ENCODE data around the gene SH2B2.

DNA sequence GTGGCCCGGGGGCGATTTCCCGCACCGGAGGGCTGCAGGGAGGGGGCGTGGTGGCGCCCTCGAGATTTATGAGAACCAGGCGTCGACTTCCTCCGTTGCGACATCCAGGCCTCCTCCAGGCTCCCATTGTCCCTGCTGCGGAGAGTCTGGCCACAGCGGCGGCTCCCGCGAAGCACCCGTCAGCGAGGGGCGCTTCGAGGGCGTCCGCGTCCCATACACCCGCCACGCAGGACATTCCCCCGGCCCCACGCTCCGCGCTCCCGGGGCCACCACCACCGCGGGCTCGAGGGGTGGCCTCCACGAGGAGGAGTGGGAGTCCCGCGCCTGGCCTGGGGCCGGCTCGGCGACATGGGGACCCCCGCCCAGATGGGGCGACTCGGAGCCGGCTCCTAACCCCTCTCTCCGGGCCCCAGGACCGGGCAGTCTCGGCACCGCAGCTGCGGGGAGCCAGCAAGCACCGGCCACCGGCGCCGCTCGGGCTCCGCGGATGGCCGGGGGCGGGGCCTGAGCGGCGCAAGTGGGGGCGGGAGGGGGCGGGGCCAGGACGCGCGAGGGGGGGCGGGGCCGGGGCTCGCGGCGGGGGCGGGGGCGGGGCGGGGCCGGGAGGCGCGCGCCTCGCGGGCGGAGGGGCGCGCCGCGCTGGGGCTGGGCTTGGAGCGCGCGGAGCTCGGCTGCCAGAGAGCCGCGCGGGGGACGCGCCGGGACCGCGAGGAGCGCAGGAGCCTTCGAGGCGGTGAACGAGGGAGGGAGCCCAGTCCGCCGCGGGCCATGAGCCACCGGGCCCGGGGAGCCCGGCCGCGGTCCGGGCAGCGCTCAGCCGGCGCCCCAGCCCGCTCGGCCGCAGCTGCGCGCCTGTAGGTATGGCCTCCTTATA is at the start of gene SH2B2:
- TF ChIP-seq, protein P1, sequence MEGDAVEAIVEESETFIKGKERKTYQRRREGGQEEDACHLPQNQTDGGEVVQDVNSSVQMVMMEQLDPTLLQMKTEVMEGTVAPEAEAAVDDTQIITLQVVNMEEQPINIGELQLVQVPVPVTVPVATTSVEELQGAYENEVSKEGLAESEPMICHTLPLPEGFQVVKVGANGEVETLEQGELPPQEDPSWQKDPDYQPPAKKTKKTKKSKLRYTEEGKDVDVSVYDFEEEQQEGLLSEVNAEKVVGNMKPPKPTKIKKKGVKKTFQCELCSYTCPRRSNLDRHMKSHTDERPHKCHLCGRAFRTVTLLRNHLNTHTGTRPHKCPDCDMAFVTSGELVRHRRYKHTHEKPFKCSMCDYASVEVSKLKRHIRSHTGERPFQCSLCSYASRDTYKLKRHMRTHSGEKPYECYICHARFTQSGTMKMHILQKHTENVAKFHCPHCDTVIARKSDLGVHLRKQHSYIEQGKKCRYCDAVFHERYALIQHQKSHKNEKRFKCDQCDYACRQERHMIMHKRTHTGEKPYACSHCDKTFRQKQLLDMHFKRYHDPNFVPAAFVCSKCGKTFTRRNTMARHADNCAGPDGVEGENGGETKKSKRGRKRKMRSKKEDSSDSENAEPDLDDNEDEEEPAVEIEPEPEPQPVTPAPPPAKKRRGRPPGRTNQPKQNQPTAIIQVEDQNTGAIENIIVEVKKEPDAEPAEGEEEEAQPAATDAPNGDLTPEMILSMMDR (conservative IDR thresholded peaks at IDR 0.05), result no peak
- no peak for TF ChIP-seq EZH2 (IDR thresholded peaks at IDR 0.05; ENCODE audit: low read depth)

Data from PC-9 (cell line).